ENCODE results near the gene EREG.

- TF ChIP-seq CTCF (IDR thresholded peaks at IDR 0.05; ENCODE audit: low read depth, low read length) (no peak), EZH2phosphoT487 (IDR thresholded peaks at IDR 0.05; ENCODE audit: low read depth) (no peak)
These were observed 49.6 kb upstream of the EREG start for GRCh38 chr4:74315376-74315775.
